ENCODE measurements around the gene POLD1.

POLD1 gene

DNA sequence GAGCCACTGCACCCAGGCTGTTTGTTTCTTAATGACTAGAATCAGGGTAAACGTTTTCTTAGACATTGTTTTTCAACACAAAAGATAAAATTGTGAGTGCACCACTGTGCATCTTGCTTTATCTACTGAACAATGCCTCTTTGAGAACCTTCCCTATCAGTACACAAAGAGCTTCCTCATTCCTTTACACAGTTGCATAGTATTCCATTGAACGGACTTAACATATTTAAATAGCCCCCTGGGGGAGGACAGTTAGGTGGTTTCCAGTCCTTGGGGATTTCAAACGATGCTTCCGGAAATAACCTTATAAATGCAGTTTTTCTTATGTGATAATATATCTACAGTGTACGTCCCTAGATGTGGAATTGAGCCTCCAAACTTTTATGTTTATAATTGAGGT is 8.6 kb downstream of the POLD1 start:
- no peak for DNase-seq

DNA sequence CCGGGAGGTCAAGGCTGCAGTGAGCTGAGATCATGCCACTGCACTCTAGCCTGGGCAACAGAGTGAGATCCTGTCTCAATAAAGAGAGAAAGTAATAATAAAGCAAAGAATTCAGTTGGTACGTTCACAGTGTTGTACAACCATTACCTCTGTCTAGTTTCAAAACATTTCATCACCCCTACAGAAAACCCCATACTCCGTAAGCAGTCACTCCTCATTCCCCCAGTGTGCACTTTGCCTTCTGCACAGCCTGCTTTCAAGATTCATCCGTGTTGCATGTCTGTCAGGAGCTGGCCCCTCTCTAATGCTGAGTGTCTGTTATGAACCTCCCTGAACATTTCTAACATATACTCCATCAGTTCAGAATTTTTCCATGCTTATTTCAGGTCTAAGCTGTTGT is 9.4 kb downstream of the POLD1 start:
- DNase-seq, result no peak

DNA sequence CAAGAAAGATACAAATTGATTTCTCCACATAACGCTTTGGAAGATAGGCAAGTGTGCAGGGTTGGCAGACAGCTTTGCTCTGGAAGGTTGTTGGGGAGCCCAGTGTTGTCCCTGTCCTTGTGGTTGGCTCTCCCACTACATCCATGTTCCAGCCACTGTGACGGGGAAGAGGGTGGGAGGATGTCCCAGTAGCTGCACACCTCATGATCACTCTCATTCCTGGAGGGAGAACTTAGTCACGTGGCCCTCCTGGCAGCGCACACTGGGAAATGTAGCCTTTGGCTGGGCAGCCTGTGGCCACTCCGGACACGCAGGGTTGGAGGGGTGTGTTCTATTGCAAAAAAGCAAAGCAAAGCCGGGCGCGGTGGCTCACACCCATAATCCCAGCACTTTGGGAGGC is 9.9 kb downstream of the POLD1 start:
- DNase-seq, result no peak

DNA sequence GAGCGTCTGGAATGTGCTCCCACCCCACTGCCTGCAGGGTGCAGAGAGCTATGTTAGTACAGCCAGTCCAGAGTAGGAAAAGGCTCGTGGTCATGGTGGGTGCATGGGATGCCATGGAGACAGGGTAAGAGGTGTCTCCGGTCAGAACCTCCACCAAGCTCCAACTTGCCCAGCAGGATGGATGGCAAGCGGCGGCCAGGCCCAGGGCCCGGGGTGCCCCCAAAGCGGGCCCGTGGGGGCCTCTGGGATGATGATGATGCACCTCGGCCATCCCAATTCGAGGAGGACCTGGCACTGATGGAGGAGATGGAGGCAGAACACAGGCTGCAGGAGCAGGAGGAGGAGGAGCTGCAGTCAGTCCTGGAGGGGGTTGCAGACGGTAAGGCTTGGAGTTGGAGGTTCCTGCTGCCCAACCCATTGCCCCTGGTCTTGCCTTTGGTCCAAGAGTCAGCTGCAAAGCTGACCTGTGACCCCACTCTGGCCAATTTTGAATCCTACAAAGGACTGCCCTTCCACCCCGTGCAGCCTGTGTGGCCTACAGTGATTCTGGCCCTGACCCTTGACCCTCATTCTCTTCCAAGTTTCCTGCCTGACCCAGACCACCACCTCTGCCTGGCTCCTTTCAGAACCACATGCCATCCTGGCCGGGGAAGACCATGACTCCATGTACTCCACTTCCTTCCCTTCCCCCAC is 14.7 kb downstream of the POLD1 start:
- DNase-seq, result no peak

DNA sequence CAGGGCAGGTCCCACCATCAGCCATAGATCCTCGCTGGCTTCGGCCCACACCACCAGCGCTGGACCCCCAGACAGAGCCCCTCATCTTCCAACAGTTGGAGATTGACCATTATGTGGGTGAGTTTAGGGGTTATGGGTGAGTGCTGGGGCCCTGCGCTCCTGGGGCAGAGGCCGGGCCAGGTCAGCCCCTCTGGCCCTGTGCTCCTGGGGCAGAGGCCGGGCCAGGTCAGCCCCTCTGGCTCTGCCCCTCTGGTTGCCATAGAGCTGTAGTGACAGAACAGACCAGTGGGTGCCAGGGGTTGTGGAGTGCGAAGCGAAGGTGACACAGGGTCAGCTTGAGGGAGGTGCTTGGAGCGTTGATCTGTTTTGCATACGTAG is 15.2 kb downstream of the POLD1 start:
- no peak for DNase-seq

DNA sequence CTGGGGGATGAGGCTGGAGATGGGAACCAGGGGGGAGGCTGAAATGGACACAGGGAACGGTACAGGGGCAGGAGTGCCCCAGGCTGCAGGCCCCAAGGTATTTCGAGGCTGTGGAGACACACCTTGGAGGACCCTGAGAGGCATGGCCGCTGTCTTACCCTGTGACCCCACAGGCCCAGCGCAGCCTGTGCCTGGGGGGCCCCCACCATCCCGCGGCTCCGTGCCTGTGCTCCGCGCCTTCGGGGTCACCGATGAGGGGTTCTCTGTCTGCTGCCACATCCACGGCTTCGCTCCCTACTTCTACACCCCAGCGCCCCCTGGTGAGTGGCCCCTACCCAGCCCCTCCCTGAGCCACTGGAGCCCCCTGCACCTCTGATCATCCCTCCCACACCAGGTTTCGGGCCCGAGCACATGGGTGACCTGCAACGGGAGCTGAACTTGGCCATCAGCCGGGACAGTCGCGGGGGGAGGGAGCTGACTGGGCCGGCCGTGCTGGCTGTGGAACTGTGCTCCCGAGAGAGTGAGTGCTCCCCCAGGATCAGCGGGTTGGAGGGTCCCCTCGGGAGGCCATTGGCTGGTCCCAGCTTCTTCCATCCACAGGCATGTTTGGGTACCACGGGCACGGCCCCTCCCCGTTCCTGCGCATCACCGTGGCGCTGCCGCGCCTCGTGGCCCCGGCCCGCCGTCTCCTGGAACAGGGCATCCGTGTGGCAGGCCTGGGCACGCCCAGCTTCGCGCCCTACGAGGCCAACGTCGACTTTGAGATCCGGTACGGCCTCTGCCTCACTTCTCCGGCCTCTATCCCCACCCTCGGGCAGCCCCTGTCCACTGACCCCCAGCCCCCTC is 17.7 kb downstream of the POLD1 start:
- no peak for DNase-seq

DNA sequence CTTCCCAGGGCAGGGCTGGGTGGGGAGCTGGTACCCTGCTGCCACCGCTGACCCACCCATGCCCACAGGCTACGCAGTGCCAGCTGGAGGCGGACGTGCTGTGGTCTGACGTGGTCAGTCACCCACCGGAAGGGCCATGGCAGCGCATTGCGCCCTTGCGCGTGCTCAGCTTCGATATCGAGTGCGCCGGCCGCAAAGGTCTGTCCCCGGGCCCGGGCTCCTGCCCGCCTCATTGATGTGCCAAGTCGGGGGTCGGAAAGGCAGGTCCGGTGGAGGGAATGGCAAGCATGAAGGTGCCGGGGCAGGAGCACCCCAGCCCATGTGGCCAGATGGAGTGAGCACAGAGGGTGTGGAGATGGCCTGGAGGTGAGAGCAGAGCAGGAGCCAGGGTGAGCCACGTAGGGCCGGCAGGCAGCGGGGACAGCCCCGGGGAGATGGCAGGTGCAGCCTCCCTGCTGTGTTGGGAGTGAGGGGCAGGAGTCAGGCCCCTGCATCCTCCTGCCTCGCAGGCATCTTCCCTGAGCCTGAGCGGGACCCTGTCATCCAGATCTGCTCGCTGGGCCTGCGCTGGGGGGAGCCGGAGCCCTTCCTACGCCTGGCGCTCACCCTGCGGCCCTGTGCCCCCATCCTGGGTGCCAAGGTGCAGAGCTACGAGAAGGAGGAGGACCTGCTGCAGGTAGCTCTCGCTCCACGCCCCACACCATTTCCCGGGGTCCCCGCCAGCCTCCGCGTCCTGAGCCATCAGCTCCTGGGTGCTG is 18.6 kb downstream of the POLD1 start:
- no peak for DNase-seq

DNA sequence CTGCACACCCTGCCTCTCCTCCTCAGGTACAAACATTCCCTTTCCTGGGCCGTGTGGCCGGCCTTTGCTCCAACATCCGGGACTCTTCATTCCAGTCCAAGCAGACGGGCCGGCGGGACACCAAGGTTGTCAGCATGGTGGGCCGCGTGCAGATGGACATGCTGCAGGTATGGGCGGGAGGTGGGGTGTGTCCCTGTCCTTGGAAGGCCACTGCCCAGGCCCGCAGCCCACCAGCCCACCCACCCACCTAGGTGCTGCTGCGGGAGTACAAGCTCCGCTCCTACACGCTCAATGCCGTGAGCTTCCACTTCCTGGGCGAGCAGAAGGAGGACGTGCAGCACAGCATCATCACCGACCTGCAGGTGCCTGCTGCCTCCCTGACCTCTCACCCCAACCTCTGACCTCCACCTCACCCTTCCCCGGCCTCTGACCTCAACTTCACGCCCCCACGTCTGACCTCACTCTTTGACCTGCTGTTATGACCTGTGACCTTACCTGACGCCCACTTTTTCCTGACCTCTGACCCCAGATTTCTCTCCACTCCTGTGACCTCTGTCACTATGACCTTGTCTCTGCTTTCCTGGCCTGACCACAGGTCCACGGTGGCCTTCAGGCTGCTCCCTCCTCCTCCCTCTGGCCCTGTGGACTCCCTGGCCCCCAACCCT is 22.1 kb downstream of the POLD1 start:
- no peak for DNase-seq

DNA sequence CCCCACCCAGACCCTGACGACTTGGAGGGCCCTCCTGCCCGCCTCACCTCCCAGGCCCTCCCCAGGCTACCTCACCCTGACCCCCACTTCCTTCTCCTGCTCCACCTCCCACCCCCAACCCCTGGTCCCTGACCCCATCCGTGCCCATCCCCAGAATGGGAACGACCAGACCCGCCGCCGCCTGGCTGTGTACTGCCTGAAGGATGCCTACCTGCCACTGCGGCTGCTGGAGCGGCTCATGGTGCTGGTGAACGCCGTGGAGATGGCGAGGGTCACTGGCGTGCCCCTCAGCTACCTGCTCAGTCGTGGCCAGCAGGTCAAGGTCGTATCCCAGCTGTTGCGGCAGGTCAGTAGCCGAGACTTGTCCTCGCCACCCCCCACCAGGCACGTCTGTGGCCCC is 22.7 kb downstream of the POLD1 start:
- no peak for DNase-seq

DNA sequence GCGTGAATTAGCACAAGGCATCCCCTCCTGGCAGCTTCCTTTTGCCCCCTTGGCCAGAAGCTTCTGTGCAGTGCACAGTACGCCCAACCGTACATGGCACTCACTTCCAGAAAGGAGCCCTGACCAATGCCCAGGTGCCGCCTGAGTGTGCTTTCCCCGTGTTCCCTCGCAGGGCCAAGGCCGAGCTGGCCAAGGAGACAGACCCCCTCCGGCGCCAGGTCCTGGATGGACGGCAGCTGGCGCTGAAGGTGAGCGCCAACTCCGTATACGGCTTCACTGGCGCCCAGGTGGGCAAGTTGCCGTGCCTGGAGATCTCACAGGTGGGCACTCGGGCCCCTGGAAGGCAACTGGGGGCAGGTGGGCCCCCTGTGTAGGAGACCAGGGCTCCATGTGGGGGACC is 25.2 kb downstream of the POLD1 start:
- DNase-seq, result no peak

DNA sequence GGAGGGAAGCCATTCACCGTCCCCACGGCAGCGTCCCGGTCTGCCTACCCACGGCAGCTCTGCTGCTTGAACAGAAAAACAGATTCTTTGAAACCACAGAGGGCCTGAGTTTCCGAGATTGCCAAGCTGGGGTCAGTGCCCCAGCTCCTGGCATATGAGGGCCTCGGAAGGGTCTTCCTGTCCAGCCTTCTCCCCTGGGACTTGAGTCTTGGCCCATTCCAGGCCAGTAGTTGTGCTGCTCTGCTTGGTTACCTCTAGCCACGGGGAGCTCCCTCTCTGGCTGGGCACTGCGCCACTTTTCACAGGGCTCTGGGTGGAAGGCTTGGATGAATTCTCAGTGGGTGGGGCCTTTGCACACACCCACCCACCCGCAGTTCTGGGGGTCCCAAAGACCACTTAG is 26.0 kb downstream of the POLD1 start:
- no peak for DNase-seq

DNA sequence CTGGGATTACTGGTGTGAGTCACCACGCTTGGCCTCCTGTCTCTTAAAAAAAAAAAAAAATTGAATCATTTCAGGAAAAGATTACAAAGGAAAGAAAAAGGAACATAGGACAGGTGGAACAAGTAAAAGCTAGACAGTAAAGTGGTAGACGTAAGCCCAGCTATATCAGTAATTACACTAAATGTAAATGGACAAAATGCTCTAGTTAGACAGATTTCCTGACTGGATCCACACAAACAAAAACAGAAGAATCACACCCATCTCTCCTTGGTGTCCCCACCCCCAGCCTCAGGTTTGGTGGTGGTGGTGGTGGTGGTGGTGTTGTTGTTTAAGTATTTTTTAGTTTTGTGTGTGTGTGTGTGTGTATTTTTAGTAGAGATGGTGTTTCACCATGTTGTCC is 28.3 kb downstream of the POLD1 start:
- DNase-seq, result no peak

DNA sequence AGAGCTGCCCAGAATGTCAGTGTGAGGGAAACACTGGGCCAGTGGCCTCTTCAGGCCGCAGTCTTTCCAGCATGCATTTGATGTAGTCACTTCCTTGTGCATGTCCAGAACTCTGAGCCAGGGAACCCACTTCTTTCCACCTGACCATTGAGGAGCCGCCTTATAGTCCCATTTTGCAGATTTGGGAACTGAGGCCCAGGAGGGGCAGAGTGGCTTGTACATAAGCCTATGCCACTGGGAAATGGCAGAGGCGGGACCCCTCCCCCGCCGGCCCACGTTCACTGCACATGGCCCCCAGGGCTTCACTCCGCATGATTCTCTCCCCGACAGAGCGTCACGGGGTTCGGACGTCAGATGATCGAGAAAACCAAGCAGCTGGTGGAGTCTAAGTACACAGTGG is 28.9 kb downstream of the POLD1 start:
- DNase-seq, result no peak

DNA sequence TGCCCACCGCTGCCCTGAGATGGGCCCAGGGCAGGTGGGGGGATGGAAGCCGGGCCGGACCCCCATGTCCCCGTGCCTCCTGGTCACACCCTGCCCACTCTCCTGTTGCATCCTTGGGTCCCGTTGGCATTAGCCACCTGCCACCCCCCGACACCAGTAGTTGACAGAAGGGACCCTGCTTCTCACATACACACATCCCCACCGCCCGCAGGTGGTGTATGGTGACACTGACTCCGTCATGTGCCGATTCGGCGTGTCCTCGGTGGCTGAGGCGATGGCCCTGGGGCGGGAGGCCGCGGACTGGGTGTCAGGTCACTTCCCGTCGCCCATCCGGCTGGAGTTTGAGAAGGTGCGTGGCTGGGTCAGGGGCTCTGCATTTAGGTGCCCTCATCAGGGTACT is 29.4 kb downstream of the POLD1 start:
- no peak for DNase-seq

DNA sequence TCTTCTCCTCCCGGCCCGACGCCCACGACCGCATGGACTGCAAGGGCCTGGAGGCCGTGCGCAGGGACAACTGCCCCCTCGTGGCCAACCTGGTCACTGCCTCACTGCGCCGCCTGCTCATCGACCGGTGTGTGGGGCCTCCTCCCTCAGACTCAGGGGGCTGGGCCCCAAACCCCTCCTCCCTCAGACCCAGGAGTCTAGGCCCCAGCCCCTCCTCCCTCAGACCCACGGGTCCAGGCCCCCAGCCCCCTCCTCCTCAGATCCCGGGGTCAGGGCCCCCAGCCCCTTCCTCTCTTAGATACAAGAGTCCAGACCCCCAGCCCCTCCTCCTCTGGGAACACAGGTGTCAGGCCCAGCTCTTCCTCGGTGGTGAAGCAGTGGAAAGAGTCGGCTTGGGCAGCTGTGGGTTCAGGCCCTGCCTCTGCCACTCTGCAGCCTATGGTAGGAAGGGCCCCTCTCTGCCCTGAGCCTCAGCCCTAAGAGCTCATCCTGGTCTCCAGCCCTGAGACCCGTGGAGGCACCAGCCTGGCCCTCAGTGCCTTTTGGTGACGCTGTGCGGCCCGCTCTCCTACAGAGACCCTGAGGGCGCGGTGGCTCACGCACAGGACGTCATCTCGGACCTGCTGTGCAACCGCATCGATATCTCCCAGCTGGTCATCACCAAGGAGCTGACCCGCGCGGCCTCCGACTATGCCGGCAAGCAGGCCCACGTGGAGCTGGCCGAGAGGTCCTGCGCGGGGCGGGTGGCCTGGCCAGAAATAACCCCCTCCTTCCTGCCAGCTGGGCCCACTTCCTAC is 30.9 kb downstream of the POLD1 start:
- peak; percentile 75 for DNase-seq

DNA sequence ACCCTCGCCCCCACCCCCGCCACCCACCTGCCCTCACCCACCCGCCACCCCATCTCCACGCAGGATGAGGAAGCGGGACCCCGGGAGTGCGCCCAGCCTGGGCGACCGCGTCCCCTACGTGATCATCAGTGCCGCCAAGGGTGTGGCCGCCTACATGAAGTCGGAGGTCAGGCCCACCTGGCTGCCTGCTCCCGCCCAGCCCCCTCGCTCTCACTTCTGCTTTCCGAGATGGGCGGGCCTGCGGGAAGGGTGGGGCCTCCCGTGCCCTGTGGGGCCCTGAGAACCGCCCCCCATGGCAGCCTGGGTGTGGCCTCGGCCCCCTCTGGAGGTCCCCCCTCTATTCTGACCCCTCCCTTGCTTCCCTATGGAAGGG is 31.5 kb downstream of the POLD1 start:
- peak; percentile 49 for DNase-seq

DNA sequence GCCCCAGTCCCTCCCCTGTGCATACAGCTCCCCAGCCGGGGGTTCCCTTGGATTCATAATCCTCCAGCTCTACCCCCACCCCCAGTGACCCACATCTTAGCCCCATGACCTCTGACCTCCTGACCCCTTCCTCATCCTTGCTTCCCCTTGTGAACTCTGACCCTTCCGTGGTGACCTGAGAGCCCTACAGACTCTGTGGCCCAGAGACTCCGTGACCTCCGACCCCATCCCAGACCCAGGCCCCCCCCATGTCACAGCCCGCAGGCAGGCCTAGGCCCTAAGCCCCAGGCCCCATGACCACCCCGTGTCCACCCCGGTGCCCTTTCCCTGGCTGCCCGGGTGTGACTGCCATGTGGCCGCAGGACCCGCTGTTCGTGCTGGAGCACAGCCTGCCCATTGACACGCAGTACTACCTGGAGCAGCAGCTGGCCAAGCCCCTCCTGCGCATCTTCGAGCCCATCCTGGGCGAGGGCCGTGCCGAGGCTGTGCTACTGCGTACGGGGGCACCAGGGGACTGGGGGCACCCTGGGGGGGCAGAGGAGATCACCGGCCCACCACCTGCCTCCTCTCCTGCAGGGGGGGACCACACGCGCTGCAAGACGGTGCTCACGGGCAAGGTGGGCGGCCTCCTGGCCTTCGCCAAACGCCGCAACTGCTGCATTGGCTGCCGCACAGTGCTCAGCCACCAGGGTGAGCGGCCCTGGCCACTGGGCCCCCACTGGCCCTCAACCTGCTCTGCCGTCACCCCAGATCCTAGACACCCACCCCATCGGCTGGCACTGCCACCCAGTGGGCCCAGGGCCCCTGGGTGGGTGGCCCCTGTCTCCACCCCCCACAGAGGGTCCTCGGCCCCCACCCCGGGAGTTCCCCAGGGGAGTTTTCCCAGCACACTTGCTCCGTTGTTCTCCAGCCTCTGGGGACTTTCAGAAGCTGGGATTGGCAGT is 32.2 kb downstream of the POLD1 start:
- DNase-seq, result no peak

DNA sequence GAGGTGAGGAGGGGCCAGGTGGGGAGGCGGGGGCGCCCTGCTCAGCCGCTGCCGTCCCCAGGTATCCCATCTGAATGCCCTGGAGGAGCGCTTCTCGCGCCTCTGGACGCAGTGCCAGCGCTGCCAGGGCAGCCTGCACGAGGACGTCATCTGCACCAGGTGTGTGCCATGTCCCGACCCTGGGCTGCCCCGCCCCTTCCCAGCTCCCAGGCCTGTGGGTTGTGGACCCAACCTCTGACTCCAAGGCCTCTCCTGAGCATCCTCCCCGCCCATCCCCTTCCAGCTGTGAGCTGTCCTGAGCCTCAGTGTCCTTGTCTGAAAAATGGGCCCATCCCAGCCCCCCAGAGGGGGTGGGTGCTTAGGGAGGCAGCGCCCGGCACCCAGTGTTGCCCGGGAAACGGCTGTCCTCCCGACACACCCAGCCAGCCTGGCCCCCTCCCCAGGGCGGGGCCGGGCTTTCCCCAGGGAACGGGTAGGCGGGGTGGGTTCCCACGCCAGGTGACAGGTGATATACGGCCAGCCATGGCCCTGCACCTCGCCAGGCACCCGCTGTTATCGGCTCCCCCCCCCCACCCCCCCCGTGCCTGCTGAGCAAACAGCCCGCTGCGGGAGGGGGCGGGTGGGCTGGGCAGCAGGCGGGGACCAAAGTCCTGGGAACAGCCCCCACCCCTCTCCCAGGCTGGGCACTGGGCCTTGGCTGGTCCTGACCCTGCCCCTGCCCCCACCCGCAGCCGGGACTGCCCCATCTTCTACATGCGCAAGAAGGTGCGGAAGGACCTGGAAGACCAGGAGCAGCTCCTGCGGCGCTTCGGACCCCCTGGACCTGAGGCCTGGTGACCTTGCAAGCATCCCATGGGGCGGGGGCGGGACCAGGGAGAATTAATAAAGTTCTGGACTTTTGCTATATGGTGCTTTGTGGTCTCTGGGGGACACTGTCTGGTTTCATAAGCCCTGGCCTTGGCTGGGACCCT is 33.2 kb downstream of the POLD1 start:
- no peak for DNase-seq

DNA sequence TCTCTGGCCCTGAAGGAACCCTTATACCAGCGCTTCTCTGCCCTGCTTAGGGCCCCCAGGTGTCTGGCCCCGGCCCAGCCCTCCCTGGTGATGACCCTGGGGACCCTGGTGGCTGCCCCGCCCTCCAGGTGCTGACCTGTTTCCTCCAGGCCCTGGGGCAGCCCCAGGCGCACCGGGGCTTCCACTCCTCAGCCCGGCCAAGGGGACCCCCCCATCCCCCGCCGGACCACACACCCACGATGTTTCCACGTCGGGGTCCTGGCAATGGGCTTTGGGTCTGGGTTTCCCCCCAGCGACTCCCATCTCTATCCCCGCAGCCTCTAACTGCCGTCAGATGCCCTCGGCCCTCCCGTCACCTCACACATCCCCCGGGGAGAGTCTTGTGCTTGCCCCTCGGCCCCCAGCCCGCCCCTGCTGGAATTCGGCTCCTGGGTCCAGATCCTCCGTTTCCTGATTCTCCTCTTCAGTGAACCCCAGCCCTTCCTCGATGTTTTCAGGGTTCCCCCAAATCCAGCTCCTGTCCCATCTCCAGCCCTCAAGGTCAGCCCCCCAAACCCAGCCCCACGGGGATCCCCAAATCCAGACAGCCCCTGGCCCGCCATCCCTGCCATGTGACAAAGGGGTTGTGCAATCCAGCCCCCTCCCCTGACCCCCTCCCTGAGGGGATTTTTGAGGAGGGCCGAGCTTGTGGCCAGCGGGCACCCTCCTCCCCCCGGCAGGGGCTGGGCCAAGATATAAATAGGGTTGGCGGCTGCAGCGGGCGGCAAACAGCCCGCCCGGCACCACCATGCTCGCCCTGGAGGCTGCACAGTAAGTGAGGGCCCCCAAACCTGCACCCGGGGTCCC is 34.3 kb downstream of the POLD1 start, which contains the start of gene SPIB:
Gene SPIB, plus strand, starts transcription at position 763 of the 846 bp plus-strand sequence. Its CDS starts 25 bp downstream, at position 788.
- DNase-seq, result no peak
